GM12864 (cell line): ENCODE measurements around the gene DVL3.

ENCODE experiments used
- DNase-seq: peaks from one replicate; pipeline ENCODE4 v3.0.0-alpha.2; 2011; ENCODE audit warnings: low read depth
- H3K4me3 ChIP-seq: 2 replicates; pipeline ENCODE4 v1.5.1; 2011; ENCODE audit warnings: mild to moderate bottlenecking, low read depth, low read length, control low read depth
- TF ChIP-seq, protein P1 (sequence below): IDR thresholded peaks from 2 replicates; pipeline ENCODE4 v1.5.1; 2011; ENCODE audit warnings: low read depth, mild to moderate bottlenecking, moderate library complexity, low read length, control low read depth, inconsistent platforms; ENCODE audit errors: missing control alignments

DVL3 gene

GRCh38 chr3:184165543-184165942 lies 10.4 kb downstream of the DVL3 start:
- no peak for DNase-seq
- TF ChIP-seq, protein P1, sequence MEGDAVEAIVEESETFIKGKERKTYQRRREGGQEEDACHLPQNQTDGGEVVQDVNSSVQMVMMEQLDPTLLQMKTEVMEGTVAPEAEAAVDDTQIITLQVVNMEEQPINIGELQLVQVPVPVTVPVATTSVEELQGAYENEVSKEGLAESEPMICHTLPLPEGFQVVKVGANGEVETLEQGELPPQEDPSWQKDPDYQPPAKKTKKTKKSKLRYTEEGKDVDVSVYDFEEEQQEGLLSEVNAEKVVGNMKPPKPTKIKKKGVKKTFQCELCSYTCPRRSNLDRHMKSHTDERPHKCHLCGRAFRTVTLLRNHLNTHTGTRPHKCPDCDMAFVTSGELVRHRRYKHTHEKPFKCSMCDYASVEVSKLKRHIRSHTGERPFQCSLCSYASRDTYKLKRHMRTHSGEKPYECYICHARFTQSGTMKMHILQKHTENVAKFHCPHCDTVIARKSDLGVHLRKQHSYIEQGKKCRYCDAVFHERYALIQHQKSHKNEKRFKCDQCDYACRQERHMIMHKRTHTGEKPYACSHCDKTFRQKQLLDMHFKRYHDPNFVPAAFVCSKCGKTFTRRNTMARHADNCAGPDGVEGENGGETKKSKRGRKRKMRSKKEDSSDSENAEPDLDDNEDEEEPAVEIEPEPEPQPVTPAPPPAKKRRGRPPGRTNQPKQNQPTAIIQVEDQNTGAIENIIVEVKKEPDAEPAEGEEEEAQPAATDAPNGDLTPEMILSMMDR, result no peak
- H3K4me3 ChIP-seq, result no peak overlapping the region

- TF ChIP-seq, protein P1, result no peak
- no peak for DNase-seq
- H3K4me3 ChIP-seq, result no peak overlapping the region
Observed at GRCh38 chr3:184166671-184167070, 11.5 kb downstream of the DVL3 start.

GRCh38 chr3:184167786-184168185 lies 12.6 kb downstream of the DVL3 start:
- DNase-seq, result no peak
- H3K4me3 ChIP-seq, result no peak overlapping the region
- TF ChIP-seq, protein P1, result no peak

GRCh38 chr3:184168363-184169120 lies 13.4 kb downstream of the DVL3 start:
- DNase-seq, result no peak
- TF ChIP-seq, protein P1, result no peak
- no peak overlapping the region for H3K4me3 ChIP-seq

GRCh38 chr3:184169896-184170875 lies 15.0 kb downstream of the DVL3 start:
- TF ChIP-seq, protein P1, result no peak
- no peak for DNase-seq
- no peak overlapping the region for H3K4me3 ChIP-seq

- no peak for DNase-seq
- TF ChIP-seq, protein P1, result no peak
- no peak overlapping the region for H3K4me3 ChIP-seq
Observed at GRCh38 chr3:184171562-184171961, 16.4 kb downstream of the DVL3 start.
